Hindlimb muscle (tissue), 1 donor: Measurements from ENCODE around the gene PEAR1. TPM values are rescaled to one million over a fixed set of nuclear protein-coding genes. Genes with fewer than 3 reads are reported as not detected.

ENCODE experiments used
- DNase-seq: peaks from one replicate; pipeline ENCODE4 v3.0.0-alpha.2; 2013
- polyA plus RNA-seq: library from polyadenylated mRNA; unstranded; fragments of 120-200 nt; gene quantifications from one replicate; pipeline ENCODE4 v1.2.1, GENCODE V29; 2013; ENCODE audit not compliant: insufficient read length

PEAR1 gene
- polyA plus RNA-seq, 1 donor = 29.2 TPM

DNA sequence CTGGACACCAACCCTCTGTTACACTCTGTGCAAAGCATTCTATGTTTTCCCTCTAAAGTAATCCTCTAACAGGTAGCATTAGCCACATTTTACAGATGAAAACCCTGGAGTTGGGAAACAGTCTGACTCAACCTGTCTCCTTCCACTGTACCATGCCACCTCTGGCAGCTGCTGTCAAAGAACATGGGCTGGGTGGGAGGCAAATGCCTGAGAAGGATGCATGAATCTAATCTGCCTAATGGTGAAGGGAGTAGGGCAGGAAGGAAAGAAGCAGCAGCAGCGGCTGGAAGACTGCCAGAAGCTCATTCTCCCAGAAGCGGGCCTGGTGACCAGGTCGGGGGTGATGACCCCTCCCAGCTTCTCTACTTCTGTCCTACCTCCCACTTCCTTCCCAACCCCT, 48.7 kb downstream of the PEAR1 start:
- DNase-seq = no peak

DNA sequence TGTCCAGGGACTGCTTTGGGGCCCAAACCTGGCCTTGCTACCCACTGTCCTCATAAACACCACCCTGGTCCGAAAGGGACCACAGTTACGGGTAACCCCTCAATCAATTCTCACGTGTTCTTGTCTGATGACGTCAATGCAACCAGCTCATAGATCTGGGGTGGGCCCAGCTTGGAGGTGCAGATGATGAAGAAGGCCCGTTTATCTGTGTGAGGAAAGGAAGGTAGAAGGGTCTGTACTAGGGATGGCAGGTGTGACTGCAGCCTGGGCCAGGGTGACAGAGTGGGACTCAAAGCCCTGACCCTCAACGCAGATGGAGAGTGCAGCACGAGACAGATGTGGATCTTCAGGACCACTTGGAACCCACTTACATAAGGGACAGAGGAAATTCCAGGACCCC, 49.1 kb downstream of the PEAR1 start:
- no peak for DNase-seq

DNA sequence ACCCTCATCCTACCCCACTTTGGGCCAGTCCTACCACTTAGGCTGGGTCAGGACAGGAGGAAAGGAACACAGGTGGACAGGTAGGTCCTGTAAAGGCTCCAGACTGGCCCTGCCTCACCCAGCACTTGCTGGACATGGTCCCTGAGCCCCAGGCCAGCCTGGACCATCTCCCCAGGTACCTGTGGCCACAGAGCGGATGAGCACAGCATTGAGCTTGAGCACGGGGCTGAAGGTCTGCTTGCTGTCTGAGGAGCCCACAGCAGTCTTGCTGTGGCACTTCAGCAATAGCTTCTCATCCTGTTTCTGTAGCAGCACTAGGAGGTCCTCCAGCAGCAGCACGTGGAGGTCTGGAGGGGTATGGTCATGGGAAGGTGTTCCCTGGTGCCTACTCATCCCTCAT, 50.2 kb downstream of the PEAR1 start:
- no peak for DNase-seq

DNA sequence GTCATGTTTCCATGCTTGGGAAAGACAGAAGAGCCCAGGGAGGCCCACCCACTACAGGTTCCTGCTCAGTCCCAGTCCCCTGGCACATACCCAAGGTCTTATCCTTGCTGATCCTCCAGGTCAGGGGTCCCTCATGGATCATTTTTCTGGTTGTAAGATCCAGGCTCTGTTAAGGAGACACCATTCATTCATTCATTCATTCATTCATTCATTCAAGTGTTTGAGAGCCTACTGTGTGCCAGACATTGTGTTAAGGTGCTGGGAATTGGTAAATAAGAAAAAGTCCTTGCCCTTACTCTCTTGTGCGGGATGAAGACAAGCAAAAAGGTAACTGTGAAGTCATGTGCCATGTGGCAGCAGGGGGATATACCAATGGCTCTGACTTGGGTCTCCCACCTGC, 50.8 kb downstream of the PEAR1 start:
- DNase-seq = no peak

DNA sequence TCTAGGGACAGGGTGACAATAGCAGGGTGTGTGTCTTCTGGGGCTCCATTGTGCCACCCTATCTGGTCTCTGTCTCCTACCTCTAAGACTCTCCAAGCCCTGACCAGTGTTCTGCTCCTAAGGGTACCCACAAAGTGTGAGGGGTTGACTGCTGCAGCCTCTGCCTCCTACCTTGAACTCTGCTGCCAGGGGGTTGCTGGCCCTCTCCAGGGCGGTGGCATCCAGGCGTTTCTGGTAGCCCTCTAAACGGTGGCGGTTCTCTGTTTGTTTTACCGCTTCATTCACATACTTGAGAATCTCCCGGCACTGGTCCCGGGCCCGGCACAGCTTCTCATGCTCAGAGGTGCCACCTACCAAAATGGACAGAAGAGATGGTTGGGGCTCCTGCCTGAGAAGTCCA, 51.3 kb downstream of the PEAR1 start:
- DNase-seq = no peak

DNA sequence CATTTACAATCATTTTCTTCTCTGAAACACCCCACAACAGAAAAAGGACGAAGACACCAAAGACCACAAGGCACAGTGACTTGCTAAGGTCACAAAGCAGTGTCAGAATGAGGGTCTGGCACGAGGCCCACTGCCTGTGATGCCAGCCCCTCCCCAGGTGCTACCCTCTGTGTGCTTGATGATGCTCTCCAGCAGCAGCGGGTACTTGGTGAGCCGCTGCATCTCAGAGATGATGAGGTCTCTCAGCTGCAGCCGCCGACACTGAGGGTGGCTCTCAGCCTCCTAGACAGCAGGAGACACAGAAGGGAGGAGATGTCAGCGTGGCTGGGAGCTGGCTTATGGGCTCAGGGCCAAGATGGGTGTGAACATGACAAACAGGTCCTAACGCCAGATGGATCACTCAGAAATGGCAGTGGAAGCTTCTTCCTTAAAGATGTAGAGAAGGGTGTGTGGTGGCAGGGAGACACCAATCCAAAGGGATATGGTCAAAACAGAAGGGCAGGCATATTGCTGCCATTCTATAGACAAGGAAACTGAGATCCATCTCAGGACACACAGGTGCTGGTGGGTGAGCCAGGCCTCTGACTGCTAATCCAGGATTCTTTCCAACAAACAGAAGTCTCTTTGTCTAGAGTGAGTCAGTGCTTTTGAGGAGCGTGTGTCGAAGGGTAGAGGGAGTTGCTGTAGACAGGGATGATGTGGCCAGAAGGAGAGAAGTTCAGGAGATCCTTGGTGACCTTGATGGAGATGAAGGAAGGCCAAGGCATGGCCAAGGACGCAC, 52.6 kb downstream of the PEAR1 start:
- DNase-seq = no peak

DNA sequence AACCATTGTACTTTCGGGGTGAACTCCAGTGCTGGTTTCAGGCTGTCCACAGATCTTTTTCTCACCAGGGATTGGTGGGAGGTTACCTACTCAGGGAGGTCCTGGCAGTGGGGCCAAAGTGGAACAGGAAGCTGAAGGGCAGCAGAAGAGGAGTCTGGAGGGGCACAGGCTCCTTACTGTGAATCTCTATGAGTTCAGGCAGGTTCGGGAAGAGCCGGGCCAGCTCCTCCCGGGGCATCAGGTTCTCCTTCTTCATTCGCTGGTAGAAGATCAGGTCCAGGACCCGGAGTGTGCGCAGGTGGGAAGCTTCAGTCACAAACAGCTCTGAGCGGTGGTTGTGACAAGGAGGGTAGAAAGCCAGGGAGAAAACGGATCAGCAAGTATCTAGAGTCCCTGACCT, 53.6 kb downstream of the PEAR1 start:
- no peak for DNase-seq

DNA sequence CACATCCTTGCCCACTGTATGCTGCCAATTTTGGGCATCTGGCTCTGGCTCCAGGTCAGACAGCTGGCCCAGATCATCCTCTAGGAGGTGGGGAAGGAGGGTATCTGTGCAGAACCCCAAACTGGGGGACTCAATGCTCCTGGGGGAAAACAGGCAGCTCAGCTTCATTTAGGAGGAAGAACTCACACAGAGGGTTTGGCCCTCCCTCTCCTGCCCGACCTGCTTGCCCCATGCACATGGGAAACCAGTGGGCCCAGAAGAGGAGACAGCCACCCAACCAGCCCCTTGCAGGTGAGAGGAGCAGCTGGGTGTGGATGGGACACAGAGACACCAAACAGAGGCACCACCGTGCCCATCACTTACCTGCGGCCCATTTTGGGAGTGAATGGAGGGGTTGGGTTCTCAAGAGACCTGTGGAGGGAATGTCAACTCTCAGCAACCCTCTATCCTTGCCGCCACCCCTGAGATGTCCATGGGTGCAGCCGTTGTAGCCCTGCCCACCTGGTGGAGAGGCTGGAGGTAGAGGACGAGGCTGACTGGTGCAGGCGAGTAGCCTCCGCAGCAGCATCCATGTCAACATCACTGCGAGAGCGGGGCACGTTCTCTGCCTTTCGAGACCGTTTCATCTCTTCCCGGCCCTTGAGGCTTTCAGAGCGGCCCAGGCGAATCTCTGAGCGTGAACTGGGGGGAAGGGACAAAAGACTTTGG, 54.5 kb downstream of the PEAR1 start:
- no peak for DNase-seq

DNA sequence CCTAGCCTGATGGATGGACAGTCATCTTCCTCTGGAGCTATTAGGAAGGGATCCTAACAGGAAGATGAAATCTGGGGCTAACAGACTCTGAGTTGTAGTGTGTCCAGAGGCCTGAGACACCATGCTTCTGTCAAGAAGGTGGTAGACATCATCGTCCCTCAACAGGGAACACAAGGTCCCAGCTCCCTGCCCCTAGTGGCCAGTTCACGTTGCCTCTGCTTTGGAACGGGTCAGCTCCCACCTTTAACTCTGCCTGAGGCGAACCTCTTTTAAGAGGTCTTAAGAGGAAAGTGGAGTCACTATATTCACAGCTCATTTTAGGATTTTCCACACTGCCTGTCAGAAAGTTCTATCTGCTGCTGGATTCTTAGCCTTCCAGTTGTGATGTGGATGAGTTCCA, 55.2 kb downstream of the PEAR1 start:
- DNase-seq = no peak

DNA sequence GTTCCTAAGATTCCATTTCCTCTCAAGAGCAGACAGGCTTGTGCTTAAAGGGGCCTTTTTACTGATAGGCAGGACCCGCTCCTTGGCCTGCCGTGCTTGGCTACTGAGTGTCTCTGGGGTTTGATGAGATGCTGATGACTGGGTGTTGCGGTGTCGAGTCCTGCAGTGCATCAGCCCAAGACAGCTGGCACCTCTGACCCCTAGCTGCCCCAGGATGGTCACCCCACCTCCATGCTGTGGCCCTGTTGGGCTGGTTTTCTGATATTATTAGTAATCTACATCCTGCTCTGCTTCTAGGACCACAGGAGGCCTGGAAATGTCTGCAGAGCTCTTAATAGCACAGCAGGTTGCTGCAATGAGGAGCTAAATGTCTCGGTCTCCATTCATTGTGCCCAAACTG, 55.6 kb downstream of the PEAR1 start:
- DNase-seq = no peak

DNA sequence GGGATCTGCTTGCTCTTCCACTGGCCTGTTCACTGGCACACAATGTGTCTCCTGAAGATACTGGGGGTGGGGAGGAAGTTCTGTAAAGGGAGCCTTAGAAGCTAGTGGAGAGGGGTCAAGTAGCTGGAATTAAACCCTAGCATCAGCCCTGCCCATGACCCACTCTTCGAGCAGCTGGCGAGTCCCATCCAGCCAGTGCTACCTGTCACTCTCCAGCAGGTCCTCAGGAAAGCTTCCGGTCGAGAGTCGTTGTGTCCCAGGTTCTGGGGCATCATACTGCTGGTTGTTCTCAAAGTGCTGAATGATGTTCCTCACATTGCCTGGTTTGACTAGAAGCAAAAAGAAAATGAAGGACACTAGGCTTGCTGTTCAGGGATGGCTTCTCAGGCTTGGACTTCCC, 57.9 kb downstream of the PEAR1 start:
- no peak for DNase-seq

DNA sequence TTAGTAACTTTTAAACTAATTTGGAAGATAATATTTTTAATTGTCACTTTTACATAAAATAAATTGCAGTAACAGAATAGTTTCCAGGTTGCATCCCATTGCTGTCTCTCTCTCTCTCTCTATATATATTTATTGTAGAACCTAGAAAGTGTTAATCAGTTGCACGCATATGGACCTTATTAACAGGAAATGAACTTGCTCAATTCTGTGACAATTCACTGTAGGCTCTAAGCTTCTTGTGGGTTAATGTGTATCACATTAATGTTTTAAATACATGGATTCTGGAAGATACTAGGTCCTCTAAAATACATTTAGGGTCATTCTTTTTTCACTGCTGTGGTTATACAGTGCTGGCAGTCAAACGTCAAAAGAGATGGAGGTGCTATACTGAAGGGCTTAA, 60.1 kb downstream of the PEAR1 start:
- DNase-seq = no peak

DNA sequence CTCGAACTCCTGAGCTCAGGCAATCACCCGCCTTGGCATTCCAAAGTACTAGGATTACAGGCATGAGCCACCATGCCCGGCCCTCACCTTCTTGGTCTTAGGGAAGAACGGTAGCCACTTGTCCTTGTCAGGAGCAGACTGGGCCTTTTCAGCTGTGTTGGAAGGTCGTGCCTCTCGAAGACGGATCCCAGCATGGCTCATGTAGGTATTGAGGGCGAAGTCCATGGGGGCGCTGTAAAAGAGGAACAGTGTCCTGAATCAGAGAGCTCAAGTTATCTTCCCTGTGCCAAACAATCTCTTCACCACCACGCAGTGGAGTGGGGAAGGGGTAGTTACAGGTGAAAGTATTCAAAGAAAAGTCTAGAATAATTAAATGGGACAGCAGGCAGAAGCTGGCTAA, 62.8 kb downstream of the PEAR1 start:
- no peak for DNase-seq

DNA sequence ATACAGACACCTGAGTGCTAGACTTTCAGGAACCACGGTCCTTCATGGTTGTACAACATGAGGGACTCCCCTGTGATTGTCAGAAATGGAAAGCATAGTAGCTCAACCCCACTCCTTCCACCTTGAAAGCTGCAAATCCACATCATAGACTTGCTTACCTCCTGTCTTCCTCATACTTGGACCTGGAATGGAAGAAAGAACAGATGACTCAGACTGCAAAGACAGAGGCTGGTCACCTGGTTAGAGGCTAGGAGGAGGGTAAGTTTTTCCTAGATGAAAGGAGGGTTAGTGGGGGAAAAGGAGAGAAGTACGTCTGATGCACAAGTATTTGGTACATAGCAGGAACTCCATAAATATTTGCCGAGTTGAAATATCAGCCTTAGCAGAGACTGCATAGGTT, 64.1 kb downstream of the PEAR1 start:
- DNase-seq = no peak

DNA sequence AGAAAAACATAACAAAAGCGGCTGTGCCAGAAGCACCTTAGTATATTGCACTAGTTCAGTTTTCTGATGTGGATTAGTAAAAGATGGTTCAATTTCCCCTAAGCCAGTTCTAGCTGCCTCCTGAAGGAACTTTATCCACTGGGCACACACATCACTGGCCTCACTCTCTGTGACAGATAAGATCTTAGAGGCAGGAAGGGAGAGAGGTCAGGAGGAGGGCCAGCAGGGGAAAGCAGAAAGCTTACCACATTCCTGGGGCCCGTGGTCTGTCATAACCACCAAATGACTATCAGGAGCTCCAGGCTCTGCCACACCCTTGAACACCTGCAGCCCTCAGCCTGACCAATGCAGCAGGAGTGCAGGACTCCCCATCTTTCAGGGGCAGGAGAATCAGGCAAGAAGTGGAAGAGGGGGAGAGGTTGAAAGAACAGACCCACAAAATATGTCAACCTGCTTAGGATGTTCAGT, 64.8 kb downstream of the PEAR1 start:
- DNase-seq = no peak

DNA sequence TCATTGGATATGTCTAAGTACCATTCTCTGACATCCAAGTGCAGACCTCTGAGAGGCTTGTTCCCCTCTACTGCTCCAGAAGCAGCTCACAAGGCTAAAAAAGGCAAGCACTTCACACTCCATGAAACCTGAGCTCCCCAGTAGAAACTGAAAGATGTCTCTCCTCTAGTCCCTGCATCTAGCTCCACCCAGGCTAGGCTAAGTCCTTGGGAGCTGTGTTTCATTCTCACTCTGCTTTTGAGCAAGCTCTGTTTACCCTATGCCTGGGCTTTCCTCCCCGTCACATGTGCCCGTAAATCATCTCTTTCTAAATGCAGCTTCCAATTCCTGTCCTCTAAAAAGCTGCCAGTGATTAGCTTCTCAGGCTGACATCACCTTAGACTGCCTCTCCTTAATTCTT, 65.9 kb downstream of the PEAR1 start:
- no peak for DNase-seq

DNA sequence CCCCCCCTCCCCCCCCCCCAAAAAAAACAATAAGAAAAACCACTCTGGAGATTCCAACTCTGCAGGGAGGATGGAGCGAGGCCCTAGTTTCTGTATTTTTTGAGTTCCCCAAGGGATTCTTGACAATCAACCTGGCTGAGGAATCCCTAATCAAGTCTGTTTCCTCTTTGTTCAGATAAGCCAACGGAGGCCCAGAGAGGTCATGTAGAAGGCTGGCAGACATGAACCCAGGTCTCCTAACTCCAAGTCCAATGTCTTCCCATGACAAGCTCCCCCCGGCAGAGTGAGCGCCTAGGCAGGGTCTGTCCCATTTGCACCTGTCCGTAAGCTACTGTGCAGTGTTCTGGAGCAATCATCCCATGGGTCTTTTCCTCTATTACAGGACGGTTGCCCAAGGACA, 66.4 kb downstream of the PEAR1 start:
- DNase-seq = no peak

DNA sequence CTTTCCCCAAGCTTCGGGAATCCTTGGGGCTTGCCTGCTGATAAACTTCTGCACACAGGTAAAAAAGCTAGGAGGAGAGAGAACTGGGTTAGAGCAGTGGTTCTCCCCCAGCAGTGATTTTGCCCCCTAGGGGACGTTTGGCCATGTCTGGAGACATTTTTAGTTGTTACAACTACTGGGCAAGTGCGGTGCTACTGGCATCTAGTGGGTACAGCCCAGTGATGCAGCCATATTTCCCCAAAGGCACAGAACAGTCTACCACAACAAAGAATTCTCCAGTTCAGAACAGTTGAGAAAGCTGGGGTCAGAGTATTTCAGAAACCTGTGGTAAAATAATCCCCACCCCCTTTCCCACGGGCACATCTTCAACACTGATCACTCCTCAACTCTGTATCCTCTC, 68.2 kb downstream of the PEAR1 start:
- no peak for DNase-seq

DNA sequence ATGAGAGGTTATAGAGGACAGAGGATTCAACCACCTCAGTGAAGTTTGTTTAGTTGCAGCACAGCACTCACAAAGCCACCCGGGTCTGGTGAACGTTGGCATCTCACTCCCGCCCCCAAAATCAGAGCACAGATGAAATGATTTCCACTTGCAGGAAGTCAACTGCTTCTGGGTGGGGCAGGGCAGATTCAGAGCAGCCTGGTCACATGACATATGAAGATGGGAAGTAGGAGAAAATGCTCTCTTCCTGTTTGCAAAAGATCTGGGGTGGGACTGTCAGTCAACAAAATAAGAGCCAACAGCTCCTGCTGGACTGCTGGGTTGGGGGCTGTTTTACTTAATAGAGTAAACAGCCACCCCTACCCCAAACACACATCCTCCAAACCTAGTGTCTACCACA, 70.1 kb downstream of the PEAR1 start:
- no peak for DNase-seq

DNA sequence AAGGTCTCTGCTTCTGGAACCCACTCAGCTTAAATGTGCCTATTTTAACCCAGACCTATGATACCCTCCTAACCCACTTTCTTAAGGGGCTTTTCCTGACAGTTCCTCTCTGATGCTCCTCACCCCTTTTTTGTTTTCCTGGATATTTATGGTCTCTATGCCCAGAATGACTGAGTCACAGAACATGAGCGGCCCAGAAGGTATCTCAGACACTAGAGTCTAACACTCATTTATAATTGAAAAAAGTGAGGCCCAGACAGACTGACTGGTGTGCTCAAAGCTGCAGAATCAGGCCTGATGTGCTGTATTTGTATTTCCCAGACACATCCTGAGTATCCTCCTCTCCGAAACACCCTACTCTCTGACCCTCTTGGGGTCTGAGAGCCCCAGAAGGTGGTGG, 70.9 kb downstream of the PEAR1 start:
- DNase-seq = no peak
